K562 (cell line): Measurements from ENCODE around the gene ACOT4. TPM values are rescaled to one million over a fixed set of nuclear protein-coding genes. Genes with fewer than 3 reads are reported as not detected.

Experiments used
- ATF7 ChIP-seq: fragments of 450-650 bp; IDR thresholded peaks from 2 replicates; pipeline ENCODE4 v1.7.1; 2014; ENCODE audit warnings: mild to moderate bottlenecking, moderate library complexity
- CCAR2 ChIP-seq: fragments of 200-400 bp; formaldehyde crosslinking; IDR thresholded peaks from 2 replicates; pipeline ENCODE4 v1.6.1; 2017; ENCODE audit warnings: mild to moderate bottlenecking, low read depth, low read length
- CTCF ChIP-seq, 3 experiments: IDR thresholded peaks in 2 of 3; conservative IDR thresholded peaks in 1 of 3; 2 replicates each; pipeline ENCODE4 v1.5.1; 2011 to 2012; ENCODE audit warnings: low read length in 3 of 3, mild to moderate bottlenecking in 3 of 3, control low read depth in 2 of 3, improper control_type of control experiment in 1 of 3, inconsistent platforms in 1 of 3, low read depth in 1 of 3, mixed read lengths in 1 of 3, moderate library complexity in 1 of 3; ENCODE audit not compliant: insufficient read depth in 2 of 3
- E4F1 ChIP-seq: fragments of 250-450 bp; sonication (Bioruptor Pico); IDR thresholded peaks from 2 replicates; pipeline ENCODE4 v1.5.0; 2021; ENCODE audit warnings: mild to moderate bottlenecking, borderline replicate concordance
- FUS ChIP-seq: fragments of 200-400 bp; formaldehyde crosslinking; optimal IDR thresholded peaks from 2 replicates; pipeline ENCODE3; 2017; ENCODE audit warnings: low read depth, low read length
- GTF2F1 ChIP-seq: IDR thresholded peaks from 2 replicates; pipeline ENCODE4 v1.6.1; 2011; ENCODE audit warnings: low read depth, low read length, improper control_type of control experiment
- MBD1 ChIP-seq: fragments of 250-450 bp; sonication (Bioruptor Pico); IDR thresholded peaks from 2 replicates; pipeline ENCODE4 v1.8.0; 2022; ENCODE audit warnings: inconsistent platforms
- POLR2AphosphoS5 ChIP-seq: IDR thresholded peaks from 2 replicates; pipeline ENCODE4 v1.6.1; 2011; ENCODE audit warnings: mild to moderate bottlenecking, low read depth, low read length, moderate library complexity; ENCODE audit not compliant: control insufficient read depth, insufficient read depth
- PTBP1 ChIP-seq: fragments of 200-400 bp; formaldehyde crosslinking; IDR thresholded peaks from 2 replicates; pipeline ENCODE4 v1.6.1; 2017; ENCODE audit warnings: low read depth, low read length
- RAD21 ChIP-seq, 2 experiments: fragments of 250-450 bp in 1 of 2; fragments of 450-650 bp in 1 of 2; sonication (Bioruptor Pico) in 1 of 2; formaldehyde crosslinking in 1 of 2; IDR thresholded peaks in 1 of 2; conservative IDR thresholded peaks in 1 of 2; 2 replicates each; pipeline versions ENCODE4 v1.4.0 to v1.8.0; 2020 to 2022; ENCODE audit warnings: mild to moderate bottlenecking in 2 of 2, moderate library complexity in 1 of 2
- ZBED1 ChIP-seq: IDR thresholded peaks from 2 replicates; pipeline ENCODE4 v1.6.1; 2014
- ZNF280B ChIP-seq: fragments of 250-450 bp; sonication (Bioruptor Pico); IDR thresholded peaks from 2 replicates; pipeline ENCODE4 v1.5.1; 2021; ENCODE audit warnings: mild to moderate bottlenecking
- ZSCAN32 ChIP-seq: fragments of 450-650 bp; formaldehyde crosslinking; IDR thresholded peaks from 2 replicates; pipeline ENCODE4 v1.4.0; 2020; ENCODE audit warnings: mild to moderate bottlenecking, moderate library complexity
- polyA plus RNA-seq, 8 experiments: library from polyadenylated mRNA; depleted of rRNA in 4 of 8; stranded (reverse) in 5 of 8; unstranded in 3 of 8; fragments of >200 nt; fragmentation: Nextera tagmentation in 2 of 8; fragmentation: Illumina TruSeq in 1 of 8; extraction: Ambion mirVana in 2 of 8; extraction: Trizol in 1 of 8; gene quantifications; 2 replicates each; pipeline versions ENCODE4 v1.2.1 to v1.2.3, GENCODE V29; 2011 to 2014; ENCODE audit warnings: inconsistent platforms in 1 of 8, missing spikeins in 1 of 8
- total RNA-seq, 7 experiments: library from RNA; depleted of rRNA in 6 of 7; stranded (reverse); fragments of >200 nt in 6 of 7; fragmentation: Illumina TruSeq in 2 of 7; extraction: Trizol in 2 of 7; gene quantifications; 2 replicates each; pipeline versions ENCODE4 v1.2.1 to v1.2.3, GENCODE V29; 2011 to 2021; ENCODE audit warnings: low replicate concordance in 1 of 7

ACOT4 gene
- total and polyA plus RNA-seq, 9 of the 15 experiments (the other 6 are each of a cell fraction or from before 2014, with no cell fraction given): not detected

DNA sequence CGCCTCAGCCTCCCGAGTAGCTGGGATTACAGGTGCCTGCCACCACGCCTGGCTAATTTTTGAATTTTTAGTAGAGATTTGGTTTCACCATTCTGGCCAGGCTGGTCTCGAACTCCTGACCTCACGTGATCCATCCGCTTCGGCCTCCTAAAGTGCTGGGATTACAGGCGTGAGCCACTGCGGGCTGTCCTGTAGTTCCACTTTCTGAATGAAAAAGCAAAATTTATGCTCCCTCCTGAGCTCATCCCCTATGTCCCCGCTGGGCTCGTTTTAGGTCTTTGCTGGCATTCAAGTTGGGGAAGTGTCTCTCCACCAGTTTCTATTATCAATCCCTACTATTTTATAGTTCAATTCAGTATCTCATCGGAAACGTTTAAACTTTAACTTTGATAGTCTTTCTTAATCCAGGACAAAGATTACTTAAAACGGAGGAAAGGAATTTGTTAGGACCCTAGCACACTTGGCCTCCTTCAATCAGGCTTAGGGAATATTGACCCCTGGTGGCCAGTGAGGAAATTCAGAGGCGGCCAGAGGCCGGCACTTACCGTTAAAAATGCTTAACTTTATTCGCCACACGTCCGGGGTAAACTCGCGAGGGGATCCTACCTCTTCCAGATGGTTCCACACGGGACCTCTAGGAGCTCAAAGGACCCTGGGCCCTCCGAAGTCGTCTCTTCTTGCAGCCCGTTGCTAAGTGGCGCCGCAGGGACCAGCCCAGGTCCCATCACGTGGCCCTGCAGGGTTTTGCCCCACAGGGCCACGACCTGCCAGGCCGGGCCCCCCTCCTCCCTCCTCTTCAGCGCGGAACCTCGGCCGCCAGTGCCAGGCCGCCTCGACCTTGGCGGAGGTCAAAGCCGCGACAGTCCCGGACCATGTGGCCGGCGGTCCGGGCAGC lies 41.7 kb downstream of the ACOT4 start (continued):
- TF ChIP-seq RAD21 (CRISPR knock-in tag; conservative IDR thresholded peaks at IDR 0.05 in 1 of 2, IDR thresholded peaks at IDR 0.05 in 1 of 2) (peak; percentile 37 to 69; a peak in 3 of 4 replicates), MBD1 (CRISPR knock-in tag) (0 out of 2 replicates have a peak, but pooled peaks have one; percentile 76), CTCF (IDR thresholded peaks at IDR 0.05 in 2 of 3, conservative IDR thresholded peaks at IDR 0.05 in 1 of 3; ENCODE audit: insufficient read depth in 2 of 3, low read depth in 1 of 3, low read length in 3 of 3) (peak; percentile 67 to 78 (median 73)), ZSCAN32 (no peak), ATF7 (no peak), CCAR2 (no peak), E4F1 (CRISPR knock-in tag) (no peak), PTBP1 (no peak), GTF2F1 (no peak), ZBED1 (no peak), FUS (no peak), POLR2AphosphoS5 (no peak), ZNF280B (no peak)
